Neuronal stem cell (in vitro differentiated cells): ENCODE measurements around the gene LHFPL2.

Experiments
- DNase-seq: peaks from one replicate; pipeline ENCODE4 v3.0.0-alpha.2; 2013; ENCODE audit warnings: low spot score
- H2AFZ ChIP-seq: one replicate; pipeline ENCODE4 v1.6.1; 2013; ENCODE audit warnings: mild to moderate bottlenecking, low read length, inconsistent platforms
- H2AK5ac ChIP-seq: 2 replicates; pipeline ENCODE4 v1.6.1; 2013; ENCODE audit warnings: low read depth, mild to moderate bottlenecking, inconsistent platforms, low read length, moderate library complexity, mixed read lengths
- H2BK120ac ChIP-seq: 2 replicates; pipeline ENCODE4 v1.6.1; 2013; ENCODE audit warnings: low read depth, mild to moderate bottlenecking, inconsistent platforms, low read length, moderate library complexity, mixed read lengths
- H2BK12ac ChIP-seq: one replicate; pipeline ENCODE4 v1.6.1; 2013; ENCODE audit warnings: low read length, inconsistent platforms
- H2BK15ac ChIP-seq: 2 replicates; pipeline ENCODE4 v1.6.1; 2013; ENCODE audit warnings: mild to moderate bottlenecking, low read length, inconsistent platforms, mixed read lengths
- H2BK5ac ChIP-seq: one replicate; pipeline ENCODE4 v1.6.1; 2013; ENCODE audit warnings: inconsistent platforms, mild to moderate bottlenecking, low read length, moderate library complexity
- H3K14ac ChIP-seq: one replicate; pipeline ENCODE4 v1.6.1; 2013; ENCODE audit warnings: low read length, inconsistent platforms
- H3K18ac ChIP-seq: 2 replicates; pipeline ENCODE4 v1.6.1; 2013; ENCODE audit warnings: low read length, inconsistent platforms
- H3K23ac ChIP-seq: 2 replicates; pipeline ENCODE4 v1.6.1; 2013; ENCODE audit warnings: low read depth, mild to moderate bottlenecking, mixed read lengths, low read length, inconsistent platforms; ENCODE audit not compliant: poor library complexity
- H3K27ac ChIP-seq: replicated peaks from 3 replicates; pipeline ENCODE4 v1.5.1; 2013; ENCODE audit warnings: low read length, inconsistent platforms
- H3K27me3 ChIP-seq, 3 experiments: 2 replicates each; pipeline ENCODE4 v1.6.1; 2013; ENCODE audit warnings: low read length in 3 of 3, mild to moderate bottlenecking in 2 of 3, inconsistent platforms in 1 of 3, low read depth in 1 of 3, mixed read lengths in 1 of 3, moderate library complexity in 1 of 3; ENCODE audit not compliant: control insufficient read depth in 3 of 3, insufficient read depth in 3 of 3
- H3K36me3 ChIP-seq, 2 donors: replicated peaks in 1 of 2; 2 replicates each; pipeline ENCODE4 v1.6.1; 2013; ENCODE audit warnings: low read length in 2 of 2; ENCODE audit not compliant: control insufficient read depth in 2 of 2, insufficient read depth in 2 of 2
- H3K4ac ChIP-seq: 2 replicates; pipeline ENCODE4 v1.6.1; 2013; ENCODE audit warnings: inconsistent platforms, mild to moderate bottlenecking, low read length, moderate library complexity
- H3K4me1 ChIP-seq, 2 donors: 1 replicate in 1 of 2; 2 replicates in 1 of 2; pipeline ENCODE4 v1.6.1; 2013; ENCODE audit warnings: low read length in 2 of 2, low read depth in 1 of 2; ENCODE audit not compliant: control insufficient read depth in 2 of 2, insufficient read depth in 1 of 2
- H3K4me2 ChIP-seq: one replicate; pipeline ENCODE4 v1.6.1; 2013; ENCODE audit warnings: mild to moderate bottlenecking, low read length, inconsistent platforms; ENCODE audit not compliant: insufficient read depth, poor library complexity, severe bottlenecking
- H3K4me3 ChIP-seq, 2 donors: 2 replicates each; pipeline ENCODE4 v1.5.1; 2013; ENCODE audit warnings: low read length in 2 of 2, mild to moderate bottlenecking in 2 of 2, inconsistent platforms in 1 of 2, moderate library complexity in 1 of 2
- H3K79me1 ChIP-seq: one replicate; pipeline ENCODE4 v1.6.1; 2013; ENCODE audit warnings: low read depth, mild to moderate bottlenecking, inconsistent platforms, low read length, moderate library complexity
- H3K9ac ChIP-seq: one replicate; pipeline ENCODE4 v1.6.1; 2013; ENCODE audit warnings: mild to moderate bottlenecking, low read depth, low read length, inconsistent platforms; ENCODE audit not compliant: poor library complexity
- H3K9me3 ChIP-seq, 2 donors: replicated peaks in 1 of 2; 2 replicates each; pipeline versions ENCODE3 to v1.6.1; 2013; ENCODE audit warnings: low read length in 2 of 2, mild to moderate bottlenecking in 2 of 2, inconsistent platforms in 1 of 2, low read depth in 1 of 2, mixed read lengths in 1 of 2, moderate library complexity in 1 of 2; ENCODE audit not compliant: control insufficient read depth in 2 of 2, insufficient read depth in 1 of 2
- H4K8ac ChIP-seq: one replicate; pipeline ENCODE4 v1.6.1; 2013; ENCODE audit warnings: low read depth, mild to moderate bottlenecking, inconsistent platforms, low read length, moderate library complexity
- H4K91ac ChIP-seq: one replicate; pipeline ENCODE4 v1.6.1; 2013; ENCODE audit warnings: low read length, low read depth, mild to moderate bottlenecking, inconsistent platforms; ENCODE audit not compliant: poor library complexity
- WGBS, 2 donors: extraction: QIAGEN DNeasy Blood & Tissue Kit; methylation state at CpG; one replicate each; pipeline ENCODE4 v1.1.7; 2013; ENCODE audit warnings: missing lambda C conversion rate in 2 of 2, mixed read lengths in 1 of 2; ENCODE audit not compliant: insufficient read length in 2 of 2, insufficient replicate concordance in 1 of 2; ENCODE audit errors: extremely low coverage in 2 of 2; 5-methylcytosine and 5-hydroxymethylcytosine counted together

Gene LHFPL2

DNA sequence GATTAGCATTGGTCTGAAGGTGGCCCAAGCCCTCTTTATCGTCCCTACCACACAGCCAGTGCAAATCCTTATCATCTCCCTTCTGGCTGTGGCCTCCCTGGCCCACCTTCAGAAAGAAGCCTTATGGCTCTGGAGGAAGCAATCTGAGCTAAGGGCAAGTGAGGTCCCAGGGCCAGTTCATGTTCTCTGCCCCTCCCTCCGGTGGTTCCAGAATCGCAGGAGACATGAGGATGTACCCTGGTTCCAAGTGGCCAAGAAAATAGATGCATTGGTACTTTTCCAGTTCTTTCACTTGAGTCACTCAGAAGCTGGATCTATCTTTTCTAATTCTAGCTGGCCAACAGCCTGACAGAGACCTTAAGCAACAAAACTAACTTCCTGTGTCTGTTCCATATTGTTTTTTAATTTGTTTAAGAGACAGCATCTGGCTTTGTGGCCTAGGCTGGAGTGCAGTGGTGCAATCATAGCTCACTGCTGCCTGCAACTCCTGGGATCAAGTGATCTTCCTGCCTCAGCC lies 60.7 kb downstream of the LHFPL2 start:
- Histone ChIP-seq H2AFZ (no peak overlapping the region), H4K91ac (no peak overlapping the region), H3K27ac (no peak overlapping the region), H3K14ac (no peak overlapping the region), H3K9me3 (peaks cover 10 to 16% of the 10 kb centered on the region in 2 donors), H3K27me3 (no peaks in the 10 kb centered on the region), H3K23ac (no peak overlapping the region), H3K18ac (no peak overlapping the region), H2AK5ac (no peak overlapping the region), H3K4me1 (peaks cover 7 to 8% of the 10 kb centered on the region in 2 donors), H2BK5ac (no peak overlapping the region), H3K79me1 (peaks cover 1% of the 10 kb centered on the region), H3K4me2 (no peak overlapping the region), H2BK15ac (no peak overlapping the region), H3K36me3 (peaks cover 5 to 7% of the 10 kb centered on the region in 2 donors), H3K4me3 (no peak overlapping the region), H2BK120ac (no peak overlapping the region), H4K8ac (no peak overlapping the region), H3K4ac (no peak overlapping the region), H2BK12ac (no peak overlapping the region), H3K9ac (no peak overlapping the region)
- DNase-seq, result no peak
- no CpG with 5 or more reads among the region's 3 CpGs for WGBS, 2 donors

GRCh38 chr5:78587081-78587774 lies 61.3 kb downstream of the LHFPL2 start:
- H2AFZ ChIP-seq, result no peak overlapping the region
- no peak for DNase-seq
- no peak overlapping the region for H3K4me3 ChIP-seq
- peaks cover 10 to 16% of the 10 kb centered on the region in 2 donors for H3K9me3 ChIP-seq
- no peak overlapping the region for H2BK15ac ChIP-seq
- no peak overlapping the region for H2BK120ac ChIP-seq
- H2AK5ac ChIP-seq, result no peak overlapping the region
- peaks cover 1% of the 10 kb centered on the region for H3K79me1 ChIP-seq
- H3K36me3 ChIP-seq, result peaks cover 5 to 7% of the 10 kb centered on the region in 2 donors
- H3K4me2 ChIP-seq, result no peak overlapping the region
- H2BK5ac ChIP-seq, result no peak overlapping the region
- no peak overlapping the region for H4K8ac ChIP-seq
- no peak overlapping the region for H3K14ac ChIP-seq
- no peaks in the 10 kb centered on the region for H3K27me3 ChIP-seq
- no peak overlapping the region for H3K9ac ChIP-seq
- no peak overlapping the region for H3K27ac ChIP-seq
- H2BK12ac ChIP-seq, result no peak overlapping the region
- H3K18ac ChIP-seq, result no peak overlapping the region
- no peak overlapping the region for H3K23ac ChIP-seq
- H4K91ac ChIP-seq, result no peak overlapping the region
- no CpG with 5 or more reads among the region's 4 CpGs for whole genome bisulfite sequencing, 2 donors
- H3K4ac ChIP-seq, result no peak overlapping the region
- peaks cover 6 to 7% of the 10 kb centered on the region in 2 donors for H3K4me1 ChIP-seq

- Histone ChIP-seq H3K27ac (no peak overlapping the region), H3K36me3 (peaks cover 5 to 7% of the 10 kb centered on the region in 2 donors)
Observed at GRCh38 chr5:78586251-78586650, 62.3 kb downstream of the LHFPL2 start.

GRCh38 chr5:78578015-78578414 lies 70.6 kb downstream of the LHFPL2 start:
- Histone ChIP-seq H3K4ac (no peak overlapping the region), H3K14ac (no peak overlapping the region), H2BK5ac (no peak overlapping the region), H2AK5ac (no peak overlapping the region), H3K9ac (no peak overlapping the region), H2BK15ac (no peak overlapping the region), H4K8ac (no peak overlapping the region), H3K79me1 (peaks cover 3% of the 10 kb centered on the region), H2BK120ac (no peak overlapping the region), H2BK12ac (no peak overlapping the region), H4K91ac (no peak overlapping the region), H3K9me3 (no peaks in the 10 kb centered on the region), H2AFZ (no peak overlapping the region), H3K18ac (no peak overlapping the region), H3K36me3 (no peaks in the 10 kb centered on the region), H3K4me2 (no peak overlapping the region), H3K4me3 (no peak overlapping the region), H3K23ac (no peak overlapping the region), H3K27ac (no peak overlapping the region), H3K27me3 (no peaks in the 10 kb centered on the region), H3K4me1 (peaks cover 0 to 4% of the 10 kb centered on the region in 2 donors)
- DNase-seq, result no peak

More at GRCh38 chr5:78586251-78586650, 62.3 kb downstream of the LHFPL2 start:
- Histone ChIP-seq H2BK5ac (no peak overlapping the region), H4K8ac (no peak overlapping the region), H3K23ac (no peak overlapping the region), H3K4me2 (no peak overlapping the region), H3K4me3 (peak overlapping the region in 1 of 2 donors; percentile 61), H2BK15ac (no peak overlapping the region), H3K79me1 (peaks cover 1% of the 10 kb centered on the region), H2BK120ac (no peak overlapping the region), H2AK5ac (no peak overlapping the region), H3K18ac (no peak overlapping the region), H3K27me3 (no peaks in the 10 kb centered on the region), H3K4me1 (peaks cover 0 to 2% of the 10 kb centered on the region in 2 donors), H3K4ac (no peak overlapping the region), H3K9ac (no peak overlapping the region), H3K14ac (no peak overlapping the region), H2BK12ac (no peak overlapping the region), H3K9me3 (peaks cover 10 to 16% of the 10 kb centered on the region in 2 donors), H2AFZ (no peak overlapping the region), H4K91ac (no peak overlapping the region)
- no peak for DNase-seq
- WGBS, 2 donors, result no CpG with 5 or more reads among the region's 6 CpGs
